GM18907 (cell line): ENCODE results near the gene ZNF236.
A peak's percentile ranks its signal among the peaks of the same experiment; 100 is the strongest.

ENCODE experiments used
- ATAC-seq: cut with Tn5 transposase; IDR thresholded peaks from one replicate; pipeline ENCODE4 v1.9.1; 2021; ENCODE audit warnings: mild to moderate bottlenecking, moderate library complexity; ENCODE audit not compliant: unreplicated experiment

Gene ZNF236

GRCh38 chr18:76859474-76860339 is 37.4 kb downstream of the ZNF236 start:
- ATAC-seq: peak; percentile 82

GRCh38 chr18:76860411-76860810 is 38.1 kb downstream of the ZNF236 start:
- ATAC-seq: no peak

DNA sequence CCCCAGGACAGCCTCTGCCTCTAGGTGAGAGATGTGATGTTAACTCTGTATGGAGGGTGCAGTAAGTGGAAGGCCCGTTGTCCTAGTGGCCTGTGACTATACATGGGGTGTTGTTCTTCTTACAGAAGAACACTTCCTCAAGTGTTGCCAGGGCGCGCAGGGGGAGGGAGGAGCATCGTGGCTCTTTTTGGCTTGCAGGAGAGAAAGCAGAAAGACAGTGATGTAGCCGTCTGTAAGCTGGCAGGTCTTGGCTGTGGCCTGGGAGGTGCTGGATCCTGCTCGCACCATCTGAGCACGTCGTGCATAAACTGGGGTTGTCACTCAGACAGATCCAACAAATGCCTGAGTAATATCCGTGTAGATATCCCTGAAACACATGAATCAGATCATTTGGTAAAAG is 44.3 kb downstream of the ZNF236 start:
- ATAC-seq: no peak

DNA sequence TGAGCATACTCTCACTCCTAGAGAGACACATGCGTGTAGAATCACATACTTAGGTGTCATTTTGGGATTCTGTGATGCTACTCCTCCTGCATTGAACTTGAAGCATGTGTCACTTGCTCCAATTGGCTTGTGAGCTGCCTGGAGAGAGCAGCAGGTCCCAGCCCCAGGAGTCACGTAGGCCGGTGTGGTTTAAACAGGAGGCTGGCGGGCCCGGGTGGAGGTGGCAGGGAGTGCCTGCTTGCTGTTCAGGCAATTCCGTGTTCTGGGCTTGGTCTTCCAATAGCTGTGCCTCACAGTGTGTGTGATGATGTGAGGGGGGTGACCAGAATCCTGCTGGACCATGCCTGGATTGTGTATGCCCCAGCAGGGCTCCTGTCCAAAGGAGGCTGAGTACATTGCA is 51.0 kb downstream of the ZNF236 start:
- no peak for ATAC-seq

- ATAC-seq: no peak
Observed at GRCh38 chr18:76873713-76874112, 51.4 kb downstream of the ZNF236 start.

DNA sequence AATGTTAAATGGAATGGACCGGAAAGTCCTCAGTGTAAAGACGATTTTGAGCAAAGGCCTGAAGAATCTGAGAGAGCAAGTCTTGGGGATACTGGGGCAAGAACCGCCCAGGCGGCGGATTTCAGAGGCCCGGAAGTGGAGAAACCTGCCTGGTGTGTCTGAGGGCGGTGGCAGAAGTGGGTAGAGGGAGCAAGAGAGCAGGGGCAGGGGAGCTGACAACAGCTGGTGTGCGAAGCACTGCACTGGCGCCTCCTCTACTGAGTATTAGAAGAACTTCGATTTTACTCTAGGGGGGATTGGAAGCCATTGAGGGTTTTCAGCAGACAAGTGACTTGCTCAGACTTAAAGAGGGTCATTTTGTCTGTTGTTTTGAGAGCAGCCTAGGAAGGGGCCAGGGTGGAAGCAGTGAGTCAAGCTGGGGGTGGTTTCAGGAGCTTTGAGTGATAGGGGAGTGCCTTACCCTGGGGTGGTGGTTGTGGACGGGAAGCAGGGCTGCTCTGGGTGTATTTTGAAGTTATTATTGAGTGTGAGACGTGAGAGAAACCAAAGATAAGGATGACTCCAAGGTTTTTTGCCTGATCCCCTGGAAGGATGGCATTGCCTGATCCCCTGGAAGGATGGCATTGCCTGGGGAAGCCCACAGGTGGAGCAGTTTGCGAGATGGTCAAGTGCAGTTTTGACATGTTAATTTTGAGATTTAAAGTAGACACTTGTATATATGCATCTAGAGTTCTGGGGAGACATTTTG is 52.5 kb downstream of the ZNF236 start:
- ATAC-seq: peak; percentile 32

- peak; percentile 69 for ATAC-seq
Observed at GRCh38 chr18:76875390-76876325, 53.3 kb downstream of the ZNF236 start.

- ATAC-seq: no peak
Observed at GRCh38 chr18:76878426-76878825, 56.1 kb downstream of the ZNF236 start.

DNA sequence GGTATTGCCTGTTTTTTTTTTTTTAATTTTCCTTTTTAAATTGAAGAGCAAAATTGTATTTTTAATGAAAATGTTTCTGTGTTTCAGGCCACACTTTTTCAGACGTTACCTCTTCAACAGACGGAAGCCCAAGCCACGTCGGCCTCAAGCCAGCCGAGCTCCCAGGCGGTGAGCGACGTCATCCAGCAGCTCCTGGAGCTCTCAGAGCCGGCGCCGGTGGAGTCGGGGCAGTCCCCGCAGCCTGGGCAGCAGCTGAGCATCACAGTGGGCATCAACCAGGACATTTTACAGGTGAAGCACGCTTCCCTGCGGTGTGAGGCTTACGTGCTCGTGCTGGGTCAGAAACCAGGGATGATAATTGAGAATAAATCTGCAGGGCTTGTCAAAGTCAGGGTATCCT is 57.7 kb downstream of the ZNF236 start:
- no peak for ATAC-seq

DNA sequence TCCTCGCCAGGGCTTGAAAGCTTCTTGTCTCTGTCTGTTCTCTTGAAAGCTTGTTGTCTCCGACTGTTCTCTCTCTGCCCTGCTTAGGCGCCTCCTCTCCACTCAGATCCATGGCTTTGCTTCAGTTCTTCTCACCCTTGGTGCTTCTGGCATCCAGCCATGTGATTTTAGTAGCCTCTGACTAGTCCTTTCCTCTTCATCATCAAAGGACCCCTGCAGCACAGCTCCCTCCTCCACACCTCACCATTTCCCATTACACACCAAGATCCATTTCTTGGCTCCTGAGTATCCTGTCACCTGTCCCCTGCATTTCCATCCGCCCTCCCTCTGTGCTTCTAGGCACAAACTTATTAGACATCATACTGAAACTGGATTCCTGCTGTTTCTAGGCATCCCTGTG is 59.4 kb downstream of the ZNF236 start:
- no peak for ATAC-seq

DNA sequence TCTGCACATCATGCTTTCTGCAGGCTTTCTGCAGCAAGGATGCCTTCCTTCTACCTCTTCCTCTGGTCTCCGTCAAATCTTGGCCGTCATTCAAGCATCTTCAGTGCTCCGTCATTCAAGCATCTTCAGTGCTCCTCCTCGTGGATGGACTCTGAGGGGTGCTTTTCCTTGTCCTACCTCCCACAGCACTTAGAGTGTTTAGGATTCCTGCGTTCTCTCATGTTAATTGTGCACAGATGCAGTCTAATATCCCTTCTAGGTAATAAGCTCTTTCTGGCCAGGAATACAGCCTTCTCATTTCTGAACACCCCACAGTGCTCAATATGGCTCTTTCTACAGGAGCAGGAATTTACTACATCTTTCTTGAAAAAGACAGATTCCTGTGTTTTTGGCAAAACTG is 59.8 kb downstream of the ZNF236 start:
- ATAC-seq: no peak

- no peak for ATAC-seq
Observed at GRCh38 chr18:76885001-76885400, 62.6 kb downstream of the ZNF236 start.

GRCh38 chr18:76886112-76886511 is 63.8 kb downstream of the ZNF236 start:
- no peak for ATAC-seq

- ATAC-seq: no peak
Observed at GRCh38 chr18:76889091-76889699, 66.8 kb downstream of the ZNF236 start.

DNA sequence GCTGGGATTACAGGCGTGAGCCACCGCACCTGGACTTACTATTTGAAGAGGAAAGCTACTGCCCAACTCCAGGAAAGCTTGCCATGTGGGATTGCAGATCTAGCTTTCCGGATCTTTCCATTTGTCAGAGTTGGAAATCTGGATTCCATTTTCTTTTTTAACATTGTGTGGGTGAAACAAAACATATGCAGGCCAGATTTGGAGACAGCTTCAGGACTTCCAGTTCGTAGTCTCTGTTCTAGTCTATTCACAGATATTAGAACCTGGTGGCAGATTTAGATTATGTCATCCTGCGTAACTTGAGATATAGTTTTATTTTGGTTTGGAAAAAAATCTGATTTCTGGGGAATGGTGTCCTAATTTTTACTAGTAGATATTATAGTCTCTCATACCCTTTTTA is 70.5 kb downstream of the ZNF236 start:
- no peak for ATAC-seq

- no peak for ATAC-seq
Observed at GRCh38 chr18:76894566-76895346, 72.4 kb downstream of the ZNF236 start.

DNA sequence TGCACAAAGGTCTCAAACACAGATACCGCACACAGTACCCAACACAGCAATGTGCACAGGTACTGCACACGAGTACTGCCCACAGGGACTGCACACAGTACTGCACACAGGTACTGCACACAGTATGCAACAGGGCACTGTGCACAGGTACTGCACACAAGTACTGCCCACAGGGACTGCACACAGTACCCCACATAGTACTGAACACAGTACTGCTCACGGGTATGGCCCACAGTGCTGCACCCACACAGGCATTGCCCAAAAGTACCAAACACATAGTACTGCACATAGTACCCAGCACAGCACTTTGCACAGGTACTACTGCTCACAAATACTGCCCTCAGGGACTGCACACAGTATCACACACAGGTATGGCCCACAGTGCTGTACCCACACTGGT is 73.1 kb downstream of the ZNF236 start:
- ATAC-seq: no peak

DNA sequence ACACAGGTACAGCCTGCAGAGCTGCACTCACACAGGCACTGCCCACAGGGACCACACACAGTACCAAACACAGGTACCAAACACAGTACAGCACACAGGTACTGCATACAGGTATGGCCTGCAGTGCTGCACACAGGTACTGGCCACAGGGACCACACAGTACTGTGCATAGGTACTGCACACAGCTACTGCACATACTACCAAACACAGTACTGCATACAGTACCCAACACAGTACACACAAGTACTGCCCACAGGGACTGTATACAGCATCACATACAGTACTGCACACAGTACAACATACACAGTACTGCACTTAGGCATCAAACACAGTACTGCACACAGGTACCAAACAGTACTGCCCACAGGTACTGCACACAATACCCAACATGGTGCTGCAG is 74.3 kb downstream of the ZNF236 start:
- no peak for ATAC-seq

DNA sequence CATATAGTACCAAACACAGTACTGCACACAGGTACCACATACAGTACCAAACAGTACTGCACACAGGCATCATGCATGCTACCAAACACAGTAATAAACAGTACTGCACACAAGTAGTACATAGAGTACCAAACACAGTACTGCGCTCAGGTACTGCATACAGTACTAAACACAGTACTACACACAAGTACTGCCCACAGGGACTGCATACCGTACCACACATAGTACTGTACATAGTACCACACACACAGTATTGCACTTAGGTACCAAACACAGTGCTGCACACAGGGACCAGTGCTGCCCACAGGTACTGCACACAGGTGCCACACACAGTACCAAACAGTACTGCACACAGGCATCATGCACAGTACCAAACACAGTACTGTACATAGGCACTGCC is 74.9 kb downstream of the ZNF236 start:
- no peak for ATAC-seq

- ATAC-seq: no peak
Observed at GRCh38 chr18:76903386-76903785, 81.0 kb downstream of the ZNF236 start.
